ENCODE results near the gene OR13C9. TPM values are rescaled to one million over a fixed set of nuclear protein-coding genes. Genes with fewer than 3 reads are reported as not detected.

Gene OR13C9
- polyA plus RNA-seq, 1 experiment, result not detected

GRCh38 chr9:104589626-104590025, 28.4 kb downstream of the OR13C9 start:
- H3K9me3 ChIP-seq (ENCODE audit: control insufficient read depth, insufficient read depth, low read length), result no peaks in the 10 kb centered on the region
- H3K4me3 ChIP-seq (ENCODE audit: low read depth, low read length), result no peak overlapping the region
- POLR2A ChIA-PET, result no interaction called here
- DNase-seq (ENCODE audit: low read depth, low spot score), result no peak
- no peaks in the 10 kb centered on the region for H3K27me3 ChIP-seq (ENCODE audit: control insufficient read depth, insufficient read depth, low read length)
- no peak overlapping the region for H3K27ac ChIP-seq (ENCODE audit: low read depth, low read length)
- CTCF ChIA-PET, result no interaction called here
- TF ChIP-seq CTCF (IDR thresholded peaks at IDR 0.05; ENCODE audit: low read depth, low read length), result no peak

- ChIA-PET CTCF (no interaction called here), POLR2A (no interaction called here)
- H3K4me3 ChIP-seq (ENCODE audit: low read depth, low read length), result no peak overlapping the region
- H3K27ac ChIP-seq (ENCODE audit: low read depth, low read length), result no peak overlapping the region
- no peaks in the 10 kb centered on the region for H3K9me3 ChIP-seq (ENCODE audit: control insufficient read depth, insufficient read depth, low read length)
- no peak for DNase-seq (ENCODE audit: low read depth, low spot score)
- H3K27me3 ChIP-seq (ENCODE audit: control insufficient read depth, insufficient read depth, low read length), result no peaks in the 10 kb centered on the region
- no peak for TF ChIP-seq CTCF (IDR thresholded peaks at IDR 0.05; ENCODE audit: low read depth, low read length)
These were observed 31.4 kb downstream of the OR13C9 start for GRCh38 chr9:104586496-104587180.

GRCh38 chr9:104580562-104580961, 37.4 kb downstream of the OR13C9 start:
- POLR2A ChIA-PET, result no interaction called here
- H3K4me3 ChIP-seq (ENCODE audit: low read depth, low read length), result no peak overlapping the region
- H3K27me3 ChIP-seq (ENCODE audit: control insufficient read depth, insufficient read depth, low read length), result no peaks in the 10 kb centered on the region
- CTCF ChIA-PET, result no interaction called here
- no peak for TF ChIP-seq CTCF (IDR thresholded peaks at IDR 0.05; ENCODE audit: low read depth, low read length)
- H3K9me3 ChIP-seq (ENCODE audit: control insufficient read depth, insufficient read depth, low read length), result no peaks in the 10 kb centered on the region
- no peak overlapping the region for H3K27ac ChIP-seq (ENCODE audit: low read depth, low read length)
- DNase-seq (ENCODE audit: low read depth, low spot score), result no peak

- Histone ChIP-seq H3K4me3 (ENCODE audit: low read depth, low read length) (no peak overlapping the region), H3K27ac (ENCODE audit: low read depth, low read length) (no peak overlapping the region), H3K9me3 (ENCODE audit: control insufficient read depth, insufficient read depth, low read length) (no peaks in the 10 kb centered on the region), H3K27me3 (ENCODE audit: control insufficient read depth, insufficient read depth, low read length) (no peaks in the 10 kb centered on the region)
- TF ChIP-seq CTCF (IDR thresholded peaks at IDR 0.05; ENCODE audit: low read depth, low read length), result no peak
- CTCF ChIA-PET, result no interaction called here
- no peak for DNase-seq (ENCODE audit: low read depth, low spot score)
- POLR2A ChIA-PET, result no interaction called here
These were observed 40.7 kb downstream of the OR13C9 start for GRCh38 chr9:104577263-104577662.

- Histone ChIP-seq H3K9me3 (ENCODE audit: control insufficient read depth, insufficient read depth, low read length) (no peaks in the 10 kb centered on the region), H3K4me3 (ENCODE audit: low read depth, low read length) (no peak overlapping the region), H3K27ac (ENCODE audit: low read depth, low read length) (no peak overlapping the region), H3K27me3 (ENCODE audit: control insufficient read depth, insufficient read depth, low read length) (no peaks in the 10 kb centered on the region)
- ChIA-PET CTCF (no interaction called here), POLR2A (no interaction called here)
- DNase-seq (ENCODE audit: low read depth, low spot score), result no peak
- TF ChIP-seq CTCF (IDR thresholded peaks at IDR 0.05; ENCODE audit: low read depth, low read length), result no peak
These were observed 42.5 kb downstream of the OR13C9 start for GRCh38 chr9:104575456-104575855.
